Amniotic stem cell (primary cell): ENCODE data around the gene ADCY1.

Experiments
- DNase-seq: peaks from one replicate; lab custom pipeline; 2025; lab: John Stamatoyannopoulos, UW

Gene ADCY1

GRCh38 chr7:45695249-45695995 is 121.3 kb downstream of the ADCY1 start:
- DNase-seq, result no peak

GRCh38 chr7:45696476-45696875 is 122.3 kb downstream of the ADCY1 start:
- DNase-seq, result no peak

GRCh38 chr7:45697576-45698136 is 123.5 kb downstream of the ADCY1 start:
- DNase-seq, result no peak

GRCh38 chr7:45698303-45699014 is 124.3 kb downstream of the ADCY1 start:
- no peak for DNase-seq

- DNase-seq, result no peak
Measured at GRCh38 chr7:45699015-45699309, 124.8 kb downstream of the ADCY1 start.

GRCh38 chr7:45699726-45700390 is 125.7 kb downstream of the ADCY1 start:
- DNase-seq, result no peak

GRCh38 chr7:45700556-45700955 is 126.4 kb downstream of the ADCY1 start:
- DNase-seq, result no peak

GRCh38 chr7:45701701-45702510 is 127.7 kb downstream of the ADCY1 start:
- no peak for DNase-seq

- DNase-seq, result no peak
Measured at GRCh38 chr7:45702751-45703150, 128.6 kb downstream of the ADCY1 start.

- no peak for DNase-seq
Measured at GRCh38 chr7:45703373-45703821, 129.2 kb downstream of the ADCY1 start.

- DNase-seq, result no peak
Measured at GRCh38 chr7:45703911-45704682, 129.9 kb downstream of the ADCY1 start.

- no peak for DNase-seq
Measured at GRCh38 chr7:45704683-45705016, 130.5 kb downstream of the ADCY1 start.

- no peak for DNase-seq
Measured at GRCh38 chr7:45708046-45708950, 134.1 kb downstream of the ADCY1 start.

GRCh38 chr7:45709168-45710042 is 135.2 kb downstream of the ADCY1 start:
- DNase-seq, result no peak

- DNase-seq, result no peak
Measured at GRCh38 chr7:45710271-45711160, 136.3 kb downstream of the ADCY1 start.

- DNase-seq, result no peak
Measured at GRCh38 chr7:45711161-45711490, 137.0 kb downstream of the ADCY1 start.

GRCh38 chr7:45712057-45712689 is 138.0 kb downstream of the ADCY1 start:
- no peak for DNase-seq
